ENCODE data around the gene PTDSS2. TPM values are rescaled to one million over a fixed set of nuclear protein-coding genes. Genes with fewer than 3 reads are reported as not detected.

PTDSS2 gene
- total and polyA plus RNA-seq, 2 of the 13 experiments (the other 11 are each of a cell fraction or from before 2014, with no cell fraction given), result 21.7 to 26.4 TPM

DNA sequence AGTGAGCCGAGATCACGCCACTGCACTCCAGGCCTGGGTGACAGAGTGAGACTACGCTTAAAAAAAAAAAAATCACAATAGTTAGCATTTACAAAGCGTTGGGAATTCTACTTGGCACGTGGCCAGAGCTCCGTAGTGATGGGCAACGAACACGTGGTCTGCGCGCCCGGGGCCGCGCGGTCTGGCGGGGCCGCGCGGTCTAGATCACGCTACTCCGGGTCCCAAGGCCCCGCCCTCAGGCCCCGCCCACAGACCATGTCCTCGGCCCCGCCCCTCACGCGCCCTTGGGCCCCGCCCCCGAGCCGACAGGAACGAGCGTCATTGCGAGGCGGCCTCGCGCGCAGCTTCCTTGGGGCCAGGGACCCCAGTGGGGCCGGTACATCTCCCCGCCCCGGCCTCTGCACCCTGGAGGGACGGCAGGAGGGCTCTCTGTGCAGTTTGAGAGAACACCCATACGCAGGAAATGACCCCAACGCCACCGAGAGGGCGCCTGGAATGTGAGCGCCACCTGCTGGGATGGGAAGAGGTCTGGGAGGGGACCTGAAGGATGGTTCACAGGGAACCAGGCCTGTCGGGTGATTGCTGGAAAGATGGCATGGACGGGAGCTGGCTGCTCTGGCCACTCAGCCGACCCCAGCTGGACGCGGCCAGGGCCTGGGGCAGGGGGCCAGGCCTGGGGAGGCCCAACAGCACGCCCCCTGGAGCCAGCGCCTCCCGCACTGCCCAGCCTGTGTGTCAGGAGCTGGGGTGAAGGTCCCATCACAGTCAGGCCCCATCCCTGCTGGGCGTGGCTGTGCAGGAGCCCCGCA, 2.0 kb upstream of the PTDSS2 start (continued):
- TF ChIP-seq, protein P1, sequence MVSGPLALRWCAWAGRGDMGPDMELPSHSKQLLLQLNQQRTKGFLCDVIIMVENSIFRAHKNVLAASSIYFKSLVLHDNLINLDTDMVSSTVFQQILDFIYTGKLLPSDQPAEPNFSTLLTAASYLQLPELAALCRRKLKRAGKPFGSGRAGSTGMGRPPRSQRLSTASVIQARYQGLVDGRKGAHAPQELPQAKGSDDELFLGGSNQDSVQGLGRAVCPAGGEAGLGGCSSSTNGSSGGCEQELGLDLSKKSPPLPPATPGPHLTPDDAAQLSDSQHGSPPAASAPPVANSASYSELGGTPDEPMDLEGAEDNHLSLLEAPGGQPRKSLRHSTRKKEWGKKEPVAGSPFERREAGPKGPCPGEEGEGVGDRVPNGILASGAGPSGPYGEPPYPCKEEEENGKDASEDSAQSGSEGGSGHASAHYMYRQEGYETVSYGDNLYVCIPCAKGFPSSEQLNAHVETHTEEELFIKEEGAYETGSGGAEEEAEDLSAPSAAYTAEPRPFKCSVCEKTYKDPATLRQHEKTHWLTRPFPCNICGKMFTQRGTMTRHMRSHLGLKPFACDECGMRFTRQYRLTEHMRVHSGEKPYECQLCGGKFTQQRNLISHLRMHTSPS (CRISPR knock-in tag; IDR thresholded peaks at IDR 0.05; ENCODE audit: low read depth), result peak; percentile 55; the same call in 1 of the 2 replicates
- no peak for TF ChIP-seq POLR2AphosphoS2 (IDR thresholded peaks at IDR 0.05; ENCODE audit: low read depth, low read length)
- TF ChIP-seq MBD4 (IDR thresholded peaks at IDR 0.05; ENCODE audit: borderline replicate concordance, low read length), result no peak
- no peak for TF ChIP-seq ZSCAN12 (CRISPR knock-in tag; IDR thresholded peaks at IDR 0.05)
- TF ChIP-seq, protein P2, sequence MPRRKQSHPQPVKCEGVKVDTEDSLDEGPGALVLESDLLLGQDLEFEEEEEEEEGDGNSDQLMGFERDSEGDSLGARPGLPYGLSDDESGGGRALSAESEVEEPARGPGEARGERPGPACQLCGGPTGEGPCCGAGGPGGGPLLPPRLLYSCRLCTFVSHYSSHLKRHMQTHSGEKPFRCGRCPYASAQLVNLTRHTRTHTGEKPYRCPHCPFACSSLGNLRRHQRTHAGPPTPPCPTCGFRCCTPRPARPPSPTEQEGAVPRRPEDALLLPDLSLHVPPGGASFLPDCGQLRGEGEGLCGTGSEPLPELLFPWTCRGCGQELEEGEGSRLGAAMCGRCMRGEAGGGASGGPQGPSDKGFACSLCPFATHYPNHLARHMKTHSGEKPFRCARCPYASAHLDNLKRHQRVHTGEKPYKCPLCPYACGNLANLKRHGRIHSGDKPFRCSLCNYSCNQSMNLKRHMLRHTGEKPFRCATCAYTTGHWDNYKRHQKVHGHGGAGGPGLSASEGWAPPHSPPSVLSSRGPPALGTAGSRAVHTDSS (CRISPR knock-in tag; conservative IDR thresholded peaks at IDR 0.05), result no peak
- peak; percentile 71; the same call in 1 of the 2 replicates for TF ChIP-seq SPEN (CRISPR knock-in tag; IDR thresholded peaks at IDR 0.05; ENCODE audit: low read depth)
- no peak for TF ChIP-seq ZNF720 (CRISPR knock-in tag; IDR thresholded peaks at IDR 0.05)
- TF ChIP-seq ATRX (CRISPR knock-in tag; IDR thresholded peaks at IDR 0.05; ENCODE audit: borderline replicate concordance), result no peak
- TF ChIP-seq HOXA7 (CRISPR knock-in tag; IDR thresholded peaks at IDR 0.05), result no peak
- peak; percentile 74 for TF ChIP-seq ZNF143 (CRISPR knock-in tag; IDR thresholded peaks at IDR 0.05)
- TF ChIP-seq ZNF235 (CRISPR knock-in tag; IDR thresholded peaks at IDR 0.05; ENCODE audit: borderline replicate concordance), result peak; percentile 45; the same call in 1 of the 2 replicates
- TF ChIP-seq, protein P3, sequence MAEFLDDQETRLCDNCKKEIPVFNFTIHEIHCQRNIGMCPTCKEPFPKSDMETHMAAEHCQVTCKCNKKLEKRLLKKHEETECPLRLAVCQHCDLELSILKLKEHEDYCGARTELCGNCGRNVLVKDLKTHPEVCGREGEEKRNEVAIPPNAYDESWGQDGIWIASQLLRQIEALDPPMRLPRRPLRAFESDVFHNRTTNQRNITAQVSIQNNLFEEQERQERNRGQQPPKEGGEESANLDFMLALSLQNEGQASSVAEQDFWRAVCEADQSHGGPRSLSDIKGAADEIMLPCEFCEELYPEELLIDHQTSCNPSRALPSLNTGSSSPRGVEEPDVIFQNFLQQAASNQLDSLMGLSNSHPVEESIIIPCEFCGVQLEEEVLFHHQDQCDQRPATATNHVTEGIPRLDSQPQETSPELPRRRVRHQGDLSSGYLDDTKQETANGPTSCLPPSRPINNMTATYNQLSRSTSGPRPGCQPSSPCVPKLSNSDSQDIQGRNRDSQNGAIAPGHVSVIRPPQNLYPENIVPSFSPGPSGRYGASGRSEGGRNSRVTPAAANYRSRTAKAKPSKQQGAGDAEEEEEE (CRISPR knock-in tag; IDR thresholded peaks at IDR 0.05; ENCODE audit: borderline replicate concordance), result no peak
- TF ChIP-seq GABPB1 (CRISPR knock-in tag; IDR thresholded peaks at IDR 0.05), result peak; percentile 86
- TF ChIP-seq, protein P4, sequence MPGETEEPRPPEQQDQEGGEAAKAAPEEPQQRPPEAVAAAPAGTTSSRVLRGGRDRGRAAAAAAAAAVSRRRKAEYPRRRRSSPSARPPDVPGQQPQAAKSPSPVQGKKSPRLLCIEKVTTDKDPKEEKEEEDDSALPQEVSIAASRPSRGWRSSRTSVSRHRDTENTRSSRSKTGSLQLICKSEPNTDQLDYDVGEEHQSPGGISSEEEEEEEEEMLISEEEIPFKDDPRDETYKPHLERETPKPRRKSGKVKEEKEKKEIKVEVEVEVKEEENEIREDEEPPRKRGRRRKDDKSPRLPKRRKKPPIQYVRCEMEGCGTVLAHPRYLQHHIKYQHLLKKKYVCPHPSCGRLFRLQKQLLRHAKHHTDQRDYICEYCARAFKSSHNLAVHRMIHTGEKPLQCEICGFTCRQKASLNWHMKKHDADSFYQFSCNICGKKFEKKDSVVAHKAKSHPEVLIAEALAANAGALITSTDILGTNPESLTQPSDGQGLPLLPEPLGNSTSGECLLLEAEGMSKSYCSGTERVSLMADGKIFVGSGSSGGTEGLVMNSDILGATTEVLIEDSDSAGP (CRISPR knock-in tag; IDR thresholded peaks at IDR 0.05; ENCODE audit: borderline replicate concordance), result peak; percentile 85
- TF ChIP-seq PAF1 (CRISPR knock-in tag; IDR thresholded peaks at IDR 0.05), result no peak
- TF ChIP-seq, protein P5, sequence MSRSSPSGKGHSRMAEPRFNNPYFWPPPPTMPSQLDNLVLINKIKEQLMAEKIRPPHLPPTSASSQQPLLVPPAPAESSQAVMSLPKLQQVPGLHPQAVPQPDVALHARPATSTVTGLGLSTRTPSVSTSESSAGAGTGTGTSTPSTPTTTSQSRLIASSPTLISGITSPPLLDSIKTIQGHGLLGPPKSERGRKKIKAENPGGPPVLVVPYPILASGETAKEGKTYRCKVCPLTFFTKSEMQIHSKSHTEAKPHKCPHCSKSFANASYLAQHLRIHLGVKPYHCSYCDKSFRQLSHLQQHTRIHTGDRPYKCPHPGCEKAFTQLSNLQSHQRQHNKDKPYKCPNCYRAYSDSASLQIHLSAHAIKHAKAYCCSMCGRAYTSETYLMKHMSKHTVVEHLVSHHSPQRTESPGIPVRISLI (CRISPR knock-in tag; IDR thresholded peaks at IDR 0.05; ENCODE audit: borderline replicate concordance), result peak; percentile 55; the same call in 1 of the 2 replicates
- TF ChIP-seq ZNF10 (CRISPR knock-in tag; IDR thresholded peaks at IDR 0.05; ENCODE audit: borderline replicate concordance, low read depth), result no peak
- TF ChIP-seq SNRNP70 (IDR thresholded peaks at IDR 0.05; ENCODE audit: low read depth, low read length), result no peak
